Endothelial cell of hepatic sinusoid (primary cell): ENCODE data around the gene SKOR2.

Source experiments
- in situ Hi-C: cut with HindIII; loops from 2 replicates; pipeline ENCODE4 v1.10.0; 2017; ENCODE audit warnings: low sequenced_read_pairs

SKOR2 gene

DNA sequence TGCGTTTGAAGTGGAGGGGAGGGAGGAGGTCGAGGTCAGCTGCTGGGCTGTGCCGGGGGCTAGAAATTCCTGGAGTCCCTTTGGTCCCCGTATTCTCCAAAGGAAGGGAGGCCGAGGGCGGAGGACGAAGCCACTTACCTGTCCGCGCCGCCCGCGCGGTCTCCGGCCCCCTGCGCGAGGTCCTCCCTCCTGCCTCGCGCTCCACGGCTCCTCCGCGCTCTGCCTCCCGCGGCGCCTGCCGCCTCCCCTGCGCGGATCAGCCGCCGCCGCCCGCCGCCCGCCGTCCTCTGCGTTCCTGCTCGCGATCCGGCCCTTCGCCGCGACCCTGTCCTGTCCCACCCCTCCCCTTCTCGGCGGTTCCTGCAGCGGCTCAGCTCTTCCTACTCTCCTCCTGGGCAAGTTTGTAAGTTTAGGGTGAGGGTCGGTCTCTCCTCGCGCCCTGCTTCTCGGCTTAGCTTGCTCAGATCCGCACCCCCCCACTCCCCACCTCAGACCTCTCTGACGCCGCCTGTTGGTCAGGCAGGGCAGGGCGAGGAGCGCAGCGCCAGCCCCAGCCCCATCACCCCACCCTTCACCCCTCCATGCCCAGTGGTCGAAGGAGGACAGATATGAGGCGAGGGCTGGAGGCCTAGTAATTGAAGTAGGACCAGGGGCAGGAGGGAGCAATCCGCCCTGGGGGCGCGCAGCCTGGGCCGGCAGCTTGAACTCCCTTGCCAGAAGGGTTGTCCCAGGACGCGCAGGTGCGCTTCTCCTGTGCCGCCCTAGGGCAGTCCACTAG is 9.7 kb upstream of the SKOR2 start:
- in situ Hi-C loops, result loop anchor here (5.0 kb wide), 1 partner anchor 59 kb away; no protein-coding TSS in a partner anchor

DNA sequence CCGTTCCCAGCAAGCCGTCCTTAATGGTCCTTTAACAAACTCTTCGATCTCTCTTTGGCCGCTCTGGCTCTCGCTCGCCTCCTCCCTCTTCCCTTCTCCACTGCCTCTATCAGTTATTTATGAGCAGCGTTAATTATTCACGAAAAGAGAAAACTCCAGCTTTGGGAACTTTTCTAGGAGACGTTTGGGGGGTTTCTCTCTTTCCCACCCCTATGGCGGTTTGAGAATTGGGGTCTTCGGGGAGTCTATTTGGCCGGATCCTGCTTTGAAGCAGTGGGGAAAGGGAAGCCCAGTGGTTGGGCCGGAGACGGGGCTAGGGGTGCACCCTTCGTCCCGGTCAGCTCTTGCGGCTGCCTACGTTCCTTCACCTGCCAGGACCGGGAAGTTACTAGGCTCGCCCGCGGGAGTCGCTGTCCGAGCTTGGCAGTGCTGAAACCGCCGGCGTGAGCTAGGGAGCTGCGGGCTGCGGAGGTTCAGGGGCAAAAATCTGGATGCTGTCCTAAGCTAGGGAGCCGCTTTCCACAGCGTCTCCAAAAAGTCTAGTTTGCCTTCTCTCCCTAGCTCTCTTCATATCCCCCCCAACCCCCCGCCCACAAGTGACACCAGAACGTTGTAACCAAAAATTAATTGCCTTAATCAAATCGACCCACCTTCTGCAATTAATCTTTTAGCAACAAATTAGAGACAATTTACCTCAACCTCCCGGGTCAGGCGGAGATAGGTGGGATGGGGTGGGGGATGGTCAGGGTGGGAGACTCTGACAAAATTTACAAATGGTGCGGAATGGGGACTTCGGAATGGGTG is 8.9 kb upstream of the SKOR2 start:
- in situ Hi-C loops, result loop anchor here (5.0 kb wide), 1 partner anchor 58 kb away; no protein-coding TSS in a partner anchor

DNA sequence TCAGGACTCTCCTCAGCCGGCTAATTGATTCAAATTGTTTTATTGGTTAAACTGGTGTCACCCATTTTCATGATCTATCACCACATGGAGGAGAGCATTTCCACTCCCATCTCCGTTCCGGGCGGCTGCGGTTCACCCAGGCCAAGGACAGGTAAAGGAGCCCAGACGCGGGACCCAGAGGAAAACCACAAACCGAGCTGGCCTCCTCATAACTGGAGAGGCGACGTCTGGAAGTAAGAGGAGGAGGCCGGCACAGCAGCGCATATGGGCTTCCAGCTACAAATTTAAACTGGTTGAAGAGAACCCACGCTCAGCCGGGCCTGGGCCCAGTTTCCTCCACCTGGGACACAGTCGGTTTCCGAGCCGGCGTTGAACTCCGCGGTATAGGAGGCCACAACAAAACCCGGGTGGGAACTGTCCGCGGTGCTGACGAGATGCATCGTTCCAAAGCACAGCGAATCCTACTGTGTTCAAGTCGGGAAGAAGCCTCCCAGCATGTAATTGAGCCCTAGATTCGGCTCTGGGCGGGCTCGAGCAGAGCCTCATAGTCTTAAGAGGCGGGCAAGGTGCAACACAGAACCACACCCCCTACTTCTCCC is 3.0 kb upstream of the SKOR2 start:
- in situ Hi-C loops, result no loop called here

DNA sequence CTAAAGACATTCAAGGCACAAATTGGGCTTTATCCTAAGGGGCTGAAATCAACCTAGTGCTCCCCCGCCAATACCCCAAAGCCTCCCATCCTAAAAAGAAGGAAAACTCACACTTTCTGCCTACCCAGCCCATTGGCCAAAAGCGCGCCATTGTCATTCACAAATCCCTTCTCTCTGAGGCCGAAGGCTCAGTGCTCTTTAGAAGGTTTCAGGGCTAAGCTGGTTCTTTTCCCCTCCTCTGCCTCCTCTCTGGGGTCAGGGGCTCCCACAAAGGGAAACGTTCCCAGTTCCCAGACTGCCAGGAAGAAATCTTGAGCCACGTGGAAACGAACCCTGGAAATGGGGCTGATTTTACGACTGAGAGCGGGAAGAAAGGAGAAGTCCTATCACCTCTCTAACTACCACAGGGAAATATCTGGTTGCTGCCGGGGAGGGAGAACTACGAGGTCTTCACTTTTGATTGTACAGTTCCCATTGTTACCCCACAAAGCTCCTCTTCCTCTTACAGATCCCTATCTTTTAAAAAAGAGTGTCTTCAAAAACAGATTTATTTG is 1.7 kb upstream of the SKOR2 start:
- in situ Hi-C loops, result no loop called here

DNA sequence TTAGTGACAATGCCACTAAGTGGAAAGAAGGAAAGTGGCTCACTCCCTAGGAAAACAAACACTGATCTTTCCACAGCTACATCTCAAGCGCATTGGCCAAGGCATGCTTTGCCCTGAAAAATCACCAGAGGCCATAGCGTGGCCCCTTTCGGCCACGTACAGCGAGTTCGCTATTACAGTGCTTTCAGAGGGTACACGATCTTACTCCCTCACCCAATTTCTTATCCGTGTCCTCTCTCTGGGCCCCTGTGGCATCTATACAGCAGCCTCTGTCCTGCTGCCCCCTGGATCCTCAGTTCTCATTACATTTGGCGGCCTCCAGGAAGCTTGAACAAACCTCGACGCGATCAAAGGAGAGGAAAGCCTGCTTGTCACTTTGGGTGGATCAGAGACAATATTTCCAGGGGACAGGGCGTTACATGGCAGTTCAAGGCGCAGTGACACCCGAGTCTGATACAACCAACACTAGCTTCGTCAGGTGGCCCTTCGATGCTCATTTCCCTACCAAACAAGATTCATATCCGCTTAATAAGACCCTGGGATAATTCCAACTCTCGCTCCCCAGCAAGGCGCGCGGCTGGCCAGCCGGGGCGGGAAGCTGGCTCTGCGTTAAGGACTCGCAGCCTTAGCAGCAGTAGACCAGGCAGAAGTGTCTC is 941 bp downstream of the SKOR2 start:
- in situ Hi-C loops, result no loop called here

DNA sequence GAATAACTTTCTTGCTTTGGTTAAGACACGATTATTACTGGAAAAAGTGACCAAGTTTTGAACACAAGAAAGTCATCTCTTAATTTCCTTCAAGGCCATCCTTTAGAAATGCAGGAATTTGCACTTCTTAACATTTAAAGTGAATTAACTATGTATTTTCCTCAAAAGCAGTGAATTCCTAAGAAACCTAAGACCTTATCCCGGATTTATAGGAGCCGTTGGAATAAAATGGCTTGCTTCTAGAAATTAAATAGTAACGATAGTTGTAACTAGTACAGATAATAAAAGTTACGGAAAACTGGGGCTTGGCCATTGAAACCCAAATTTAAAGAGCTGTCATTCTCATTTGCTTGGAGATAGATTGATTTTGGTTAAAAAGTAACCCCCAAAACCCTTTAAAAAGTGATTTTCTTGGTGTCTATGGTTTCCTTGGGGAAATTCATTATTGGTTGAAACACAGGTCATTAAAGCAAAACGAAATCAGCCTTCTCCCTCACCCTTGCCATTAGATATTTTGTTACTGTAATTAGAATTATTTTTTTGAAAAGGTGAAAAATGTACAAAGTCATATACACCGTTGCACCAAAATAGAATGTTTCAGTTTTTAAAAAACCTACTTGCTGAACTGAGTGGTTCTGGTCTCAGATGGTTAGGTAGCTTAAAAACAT is 2.0 kb downstream of the SKOR2 start:
- in situ Hi-C loops, result no loop called here

DNA sequence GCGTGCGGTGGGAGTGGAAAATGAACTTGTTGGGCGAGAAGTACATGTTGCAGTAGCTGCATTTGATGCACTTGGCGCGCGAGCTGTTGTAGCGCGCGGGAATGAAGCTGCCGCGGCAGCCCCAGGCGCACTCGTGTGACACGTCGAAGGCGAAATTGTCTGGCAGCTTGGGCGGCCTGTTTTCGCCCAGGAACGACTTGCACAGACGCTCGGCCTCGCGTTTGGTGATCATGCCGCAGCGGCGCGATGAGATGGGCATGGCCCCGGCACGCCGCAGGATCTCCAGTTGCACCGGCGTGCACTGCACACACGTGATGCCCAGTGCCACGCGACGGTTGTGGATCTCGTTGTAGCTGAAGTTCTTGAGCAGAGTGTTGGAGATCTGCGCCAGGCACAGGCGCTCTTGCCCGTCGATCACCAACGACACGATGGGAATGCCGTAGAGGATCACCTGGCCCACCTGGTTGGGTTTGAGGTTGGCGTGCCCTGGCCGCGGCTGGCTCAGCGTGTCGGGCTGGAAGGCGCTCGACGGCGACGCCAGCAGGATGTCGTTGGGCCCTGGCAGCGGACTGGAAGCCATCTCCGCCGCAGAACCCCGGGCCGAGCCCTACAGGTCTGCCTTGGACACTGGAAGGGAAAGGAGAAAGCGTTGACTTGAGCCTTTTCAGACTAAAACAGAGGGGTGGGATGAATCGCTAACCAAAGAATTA is 2.7 kb downstream of the SKOR2 start:
- in situ Hi-C loops, result no loop called here

DNA sequence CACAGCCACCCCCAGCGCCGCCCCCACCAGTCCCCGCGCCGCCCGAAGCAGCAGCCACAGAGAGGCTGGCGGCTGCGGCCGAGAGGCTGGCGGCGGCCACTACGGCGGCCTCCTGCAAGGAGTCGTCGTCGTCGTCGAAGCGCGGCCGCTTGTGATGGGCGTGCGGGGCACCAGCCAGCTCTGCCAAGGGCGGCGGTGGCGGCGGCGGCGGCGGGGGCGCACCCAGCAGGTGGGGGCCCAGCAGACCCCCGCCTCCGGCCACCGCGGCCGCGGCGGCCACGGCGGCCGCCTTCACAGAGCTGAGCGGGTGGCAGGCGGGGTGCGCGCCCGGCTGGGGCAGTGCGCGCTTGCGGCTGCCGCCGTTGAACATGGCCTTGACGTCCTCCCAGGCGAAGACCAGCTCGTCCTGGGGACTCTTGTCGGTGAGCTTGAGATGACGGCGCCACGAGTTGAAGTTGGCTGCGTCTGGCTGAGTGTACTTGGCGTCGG is 3.3 kb downstream of the SKOR2 start:
- in situ Hi-C loops, result no loop called here

DNA sequence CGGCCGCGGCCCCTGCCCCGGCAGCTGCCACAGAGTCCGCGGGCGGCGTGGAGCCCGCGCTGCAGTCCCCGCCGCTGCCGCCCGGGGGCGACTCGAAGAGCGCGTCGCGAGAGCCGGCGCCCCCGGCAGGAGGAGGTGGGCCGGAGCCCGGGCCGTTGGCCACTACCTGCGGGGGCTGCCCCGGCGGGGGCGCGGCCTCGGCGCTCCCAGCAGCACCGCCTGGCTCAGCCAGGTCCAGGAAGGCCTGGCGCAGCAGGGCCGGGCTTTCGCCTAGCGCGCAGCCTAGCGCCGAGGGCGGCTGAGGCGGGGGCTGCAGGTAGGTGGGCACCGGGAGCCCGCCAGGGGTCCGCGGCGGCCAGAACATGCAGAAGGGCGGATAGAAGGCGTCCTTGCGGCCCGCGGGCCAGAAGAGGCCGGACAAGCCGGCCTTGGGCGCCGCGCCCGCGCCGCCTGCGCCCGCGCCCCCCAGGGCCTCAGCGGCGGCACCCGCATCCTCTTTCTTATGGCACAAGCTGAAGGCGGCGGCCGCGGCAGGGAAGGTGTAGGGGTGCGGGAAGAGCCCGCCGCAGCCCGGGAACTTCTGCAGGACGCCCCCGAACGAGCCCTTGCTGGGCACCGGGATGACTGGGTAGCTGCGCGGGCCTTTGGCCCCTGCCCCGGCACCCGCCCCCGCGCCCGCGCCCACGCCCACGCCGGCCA is 3.9 kb downstream of the SKOR2 start:
- in situ Hi-C loops, result no loop called here

DNA sequence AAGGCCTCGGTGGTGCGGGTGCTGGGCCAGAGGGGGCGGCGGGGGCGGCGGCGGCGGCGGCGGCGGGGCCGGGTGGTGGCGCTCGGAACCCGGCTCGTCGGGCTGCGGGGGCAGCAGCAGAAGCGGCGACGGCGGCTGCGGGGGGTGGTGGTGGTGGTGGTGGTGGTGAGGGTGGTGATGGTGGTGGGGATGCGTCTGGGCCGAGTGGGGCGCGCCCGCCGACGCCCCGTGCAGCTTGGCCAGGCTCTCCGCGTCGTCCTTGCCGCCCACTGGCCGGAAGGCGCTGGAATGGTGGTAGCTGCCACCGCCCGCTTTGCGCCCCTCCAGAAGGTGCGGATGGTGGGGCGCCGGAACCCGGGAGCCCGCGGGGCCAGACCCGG is 4.4 kb downstream of the SKOR2 start:
- in situ Hi-C loops, result no loop called here

DNA sequence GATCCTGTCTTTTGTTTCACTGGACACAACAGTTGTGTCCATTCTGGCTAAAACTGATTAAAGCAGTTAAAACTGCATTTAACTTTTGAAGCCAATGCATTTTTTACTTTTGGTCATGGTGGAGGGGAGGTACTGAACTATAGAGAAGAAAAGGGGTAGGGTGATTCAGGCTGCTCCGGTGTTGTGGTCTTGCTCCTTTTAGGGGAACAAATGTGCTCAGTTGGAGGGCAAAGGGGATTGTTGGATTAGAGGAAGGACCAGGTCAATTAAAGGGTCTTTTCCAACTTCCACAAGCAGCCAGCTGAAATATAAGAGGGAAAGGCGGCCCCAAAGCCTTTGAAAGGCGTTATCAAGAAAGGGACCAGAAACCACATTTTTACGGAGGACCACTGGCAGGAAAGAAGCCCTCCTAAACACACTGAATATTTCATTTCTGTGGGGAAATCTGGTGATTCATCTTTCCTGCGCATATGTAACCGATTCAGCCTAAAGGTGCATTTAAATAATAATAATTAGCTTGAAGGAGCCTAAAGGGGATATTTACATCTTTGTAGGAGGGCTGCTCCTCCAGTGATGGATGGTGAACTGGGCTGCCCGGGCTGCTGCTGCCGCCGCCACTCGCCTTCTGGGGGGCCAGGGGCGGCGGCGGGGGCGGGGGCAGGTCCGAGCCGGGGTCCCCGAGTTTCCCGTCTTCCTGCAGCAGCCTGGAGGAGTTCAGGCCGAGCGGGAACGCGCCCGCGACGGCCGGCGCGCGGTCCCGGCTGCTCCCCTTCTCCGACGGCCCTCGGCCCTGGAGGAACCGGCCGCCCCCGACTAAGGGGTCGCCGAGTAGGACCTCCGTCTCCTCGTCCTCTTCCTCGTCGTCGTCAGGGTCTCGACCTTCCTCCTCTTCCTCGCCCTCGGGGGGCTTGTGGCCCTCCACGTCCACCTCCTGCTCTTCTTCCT is 5.2 kb downstream of the SKOR2 start:
- in situ Hi-C loops, result no loop called here

DNA sequence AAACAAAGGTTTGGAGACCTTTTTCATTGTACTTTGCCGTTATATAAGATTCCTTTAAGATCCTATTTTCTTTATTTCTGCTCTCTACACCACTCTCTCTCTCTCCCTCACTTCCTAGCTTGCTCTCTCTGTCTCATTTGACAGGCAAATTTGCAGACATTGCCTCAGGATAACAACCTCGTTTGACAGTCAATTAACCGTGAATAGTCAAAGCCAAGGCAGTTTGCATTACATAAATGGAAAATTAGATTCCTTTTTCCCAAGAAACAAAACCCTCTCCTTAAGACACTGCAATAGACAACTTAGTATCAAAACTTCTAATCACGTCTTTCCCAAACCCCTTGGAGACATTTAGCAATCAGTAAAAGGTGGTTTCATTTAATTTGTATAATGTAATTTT is 7.4 kb downstream of the SKOR2 start:
- in situ Hi-C loops, result no loop called here

DNA sequence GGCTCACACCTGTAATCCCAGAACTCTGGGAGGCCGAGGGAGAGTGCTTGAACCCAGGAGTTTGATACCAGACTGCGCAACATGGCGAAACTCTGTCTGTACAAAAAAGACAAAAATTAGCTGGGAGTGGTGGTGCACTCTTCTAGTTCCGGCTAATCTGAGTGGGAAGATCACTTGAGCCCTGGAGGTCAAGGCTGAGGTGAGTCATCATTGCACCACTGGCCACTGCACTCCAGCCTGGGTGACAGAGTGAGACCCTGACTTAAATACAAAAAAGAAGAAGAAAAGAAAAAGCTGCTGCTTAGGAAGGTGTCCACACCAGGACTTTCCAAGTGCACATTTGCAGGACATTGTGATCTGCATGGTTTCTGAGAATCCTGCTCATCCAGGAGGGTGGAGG is 16.4 kb downstream of the SKOR2 start:
- in situ Hi-C loops, result no loop called here

DNA sequence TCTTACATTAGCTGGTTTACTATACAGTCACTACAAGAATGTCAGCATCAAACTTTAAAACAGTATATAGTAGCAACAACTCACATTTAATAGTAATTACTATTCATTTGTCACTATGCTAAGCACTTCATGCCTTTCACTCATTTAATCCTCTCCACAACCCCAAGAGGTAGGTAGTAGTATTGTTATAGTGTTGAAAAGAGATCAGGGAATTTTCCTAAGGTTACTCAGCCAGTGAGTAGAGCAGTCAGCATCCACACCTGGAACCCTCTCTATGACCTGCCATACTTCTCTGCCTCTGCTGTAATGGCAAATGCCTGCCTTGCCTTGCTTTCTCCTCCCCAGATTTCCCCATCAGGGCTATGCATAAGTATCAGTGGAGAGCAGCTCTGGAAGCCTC is 24.8 kb downstream of the SKOR2 start:
- in situ Hi-C loops, result no loop called here

DNA sequence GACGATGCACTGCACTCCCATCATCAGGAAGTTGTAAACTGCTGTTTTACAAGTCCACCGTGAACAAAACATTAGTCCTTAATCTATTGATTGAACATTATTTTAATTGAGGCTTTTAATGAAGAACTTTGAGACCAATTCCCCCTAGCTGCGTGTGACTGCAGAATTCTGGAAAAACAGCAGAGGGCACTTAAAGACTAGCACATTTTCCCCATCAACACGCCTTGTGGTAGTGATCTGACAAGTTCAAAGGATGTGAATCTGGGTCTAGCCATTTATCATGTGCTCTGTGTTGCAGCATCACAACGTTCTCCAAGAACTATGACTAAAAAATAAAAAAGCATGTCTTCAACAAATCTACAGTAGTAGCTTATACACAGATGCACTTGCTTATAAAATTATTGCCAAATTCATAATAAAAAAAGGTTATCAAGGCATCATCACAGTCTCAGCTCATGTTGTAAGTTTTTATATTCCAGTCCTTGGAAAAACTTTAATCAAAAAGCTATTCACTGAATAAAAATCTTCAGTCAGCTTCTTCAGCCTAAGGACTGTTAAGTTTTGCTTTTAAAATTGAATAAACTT is 35.8 kb downstream of the SKOR2 start:
- in situ Hi-C loops, result no loop called here

DNA sequence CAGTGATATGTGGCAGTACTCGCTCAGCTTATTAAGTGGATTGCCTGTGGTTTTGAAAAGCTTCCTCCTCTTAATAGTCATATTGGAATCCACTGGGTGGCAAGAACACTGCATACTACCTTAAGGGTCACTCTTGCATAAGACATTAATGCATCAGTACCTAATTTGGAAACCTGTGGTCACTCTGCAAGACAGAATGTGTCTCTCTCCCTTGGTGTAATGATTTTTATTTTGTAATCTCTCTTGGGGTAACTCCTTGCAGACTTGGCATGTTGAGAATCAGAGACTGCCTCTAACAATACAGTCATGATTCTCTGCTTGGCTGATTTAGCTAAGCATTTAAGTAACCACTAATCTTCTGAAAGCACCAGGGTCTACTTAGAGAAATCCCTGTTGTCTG is 42.3 kb downstream of the SKOR2 start:
- in situ Hi-C loops, result no loop called here

DNA sequence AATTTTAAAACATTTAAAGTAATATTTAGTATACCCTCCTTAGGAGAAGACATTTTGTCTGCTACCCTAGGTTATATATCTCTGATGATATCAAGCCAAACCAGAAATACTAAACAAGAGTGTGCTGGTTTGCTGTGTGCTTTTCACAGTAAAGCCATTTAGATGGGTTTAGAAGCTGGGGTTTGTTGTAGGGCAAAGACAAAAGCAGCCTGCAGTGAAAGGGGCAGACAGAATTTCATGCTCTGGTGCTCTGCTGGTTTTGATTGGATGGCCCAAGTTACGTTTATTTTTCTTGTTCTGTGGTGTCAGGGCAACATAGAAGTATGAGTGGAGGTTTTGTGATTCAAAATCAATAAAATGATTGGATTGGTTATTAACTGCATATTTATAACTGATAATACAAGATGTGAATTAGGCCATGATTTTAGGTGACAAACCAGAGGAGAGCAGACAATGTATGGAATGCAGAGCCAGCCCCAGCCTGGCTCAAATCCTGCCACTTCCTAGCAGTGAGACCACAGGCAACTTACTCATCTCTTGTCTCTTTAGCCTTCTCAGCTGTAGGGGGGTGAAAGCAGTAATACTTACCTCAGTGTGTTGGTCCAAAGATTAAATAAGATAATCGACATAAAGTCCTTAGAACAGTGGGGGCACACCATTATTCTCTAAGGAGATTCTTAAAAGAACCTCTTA is 44.4 kb downstream of the SKOR2 start:
- in situ Hi-C loops, result no loop called here
